ENCODE measurements around the gene KCNMA1.

GRCh38 chr10:77636282-77636966 lies 1.2 kb downstream of the KCNMA1 start:
- TF ChIP-seq, protein P1, sequence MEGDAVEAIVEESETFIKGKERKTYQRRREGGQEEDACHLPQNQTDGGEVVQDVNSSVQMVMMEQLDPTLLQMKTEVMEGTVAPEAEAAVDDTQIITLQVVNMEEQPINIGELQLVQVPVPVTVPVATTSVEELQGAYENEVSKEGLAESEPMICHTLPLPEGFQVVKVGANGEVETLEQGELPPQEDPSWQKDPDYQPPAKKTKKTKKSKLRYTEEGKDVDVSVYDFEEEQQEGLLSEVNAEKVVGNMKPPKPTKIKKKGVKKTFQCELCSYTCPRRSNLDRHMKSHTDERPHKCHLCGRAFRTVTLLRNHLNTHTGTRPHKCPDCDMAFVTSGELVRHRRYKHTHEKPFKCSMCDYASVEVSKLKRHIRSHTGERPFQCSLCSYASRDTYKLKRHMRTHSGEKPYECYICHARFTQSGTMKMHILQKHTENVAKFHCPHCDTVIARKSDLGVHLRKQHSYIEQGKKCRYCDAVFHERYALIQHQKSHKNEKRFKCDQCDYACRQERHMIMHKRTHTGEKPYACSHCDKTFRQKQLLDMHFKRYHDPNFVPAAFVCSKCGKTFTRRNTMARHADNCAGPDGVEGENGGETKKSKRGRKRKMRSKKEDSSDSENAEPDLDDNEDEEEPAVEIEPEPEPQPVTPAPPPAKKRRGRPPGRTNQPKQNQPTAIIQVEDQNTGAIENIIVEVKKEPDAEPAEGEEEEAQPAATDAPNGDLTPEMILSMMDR (IDR thresholded peaks at IDR 0.05 in 8 of 11, conservative IDR thresholded peaks at IDR 0.05 in 3 of 11) = no peak
- no peak for TF ChIP-seq POLR2A (IDR thresholded peaks at IDR 0.05)
